ENCODE results near the gene CTBP1.

The CTBP1 gene

GRCh38 chr4:1226144-1226481, 22.8 kb downstream of the CTBP1 start:
- no peak for DNase-seq (ENCODE audit: low read depth)
- no peak overlapping the region for H3K4me3 ChIP-seq (replicated peaks; ENCODE audit: low read depth, low read length)
- no peak for TF ChIP-seq CTCF (IDR thresholded peaks at IDR 0.05; ENCODE audit: low read length, missing control alignments)

GRCh38 chr4:1225272-1226143, 23.4 kb downstream of the CTBP1 start:
- H3K4me3 ChIP-seq (replicated peaks; ENCODE audit: low read depth, low read length): no peak overlapping the region
- TF ChIP-seq CTCF (IDR thresholded peaks at IDR 0.05; ENCODE audit: low read length, missing control alignments): no peak
- no peak for DNase-seq (ENCODE audit: low read depth)

GRCh38 chr4:1223841-1224809, 24.8 kb downstream of the CTBP1 start:
- no peak for DNase-seq (ENCODE audit: low read depth)
- no peak for TF ChIP-seq CTCF (IDR thresholded peaks at IDR 0.05; ENCODE audit: low read length, missing control alignments)
- H3K4me3 ChIP-seq (replicated peaks; ENCODE audit: low read depth, low read length): no peak overlapping the region

GRCh38 chr4:1222938-1223690, 25.8 kb downstream of the CTBP1 start:
- DNase-seq (ENCODE audit: low read depth): no peak
- H3K4me3 ChIP-seq (replicated peaks; ENCODE audit: low read depth, low read length): no peak overlapping the region
- TF ChIP-seq CTCF (IDR thresholded peaks at IDR 0.05; ENCODE audit: low read length, missing control alignments): no peak

GRCh38 chr4:1222036-1222789, 26.7 kb downstream of the CTBP1 start:
- TF ChIP-seq CTCF (IDR thresholded peaks at IDR 0.05; ENCODE audit: low read length, missing control alignments): no peak
- DNase-seq (ENCODE audit: low read depth): no peak
- no peak overlapping the region for H3K4me3 ChIP-seq (replicated peaks; ENCODE audit: low read depth, low read length)

Data from fibroblast of pulmonary artery (primary cell).